HUES64 (cell line): ENCODE data around the gene SCOC. TPM values are rescaled to one million over a fixed set of nuclear protein-coding genes. Genes with fewer than 3 reads are reported as not detected.

Experiments
- H3K27ac ChIP-seq: 2 replicates; pipeline ENCODE4 v1.7.0; 2013; ENCODE audit warnings: low read depth, low read length, inconsistent platforms
- H3K27me3 ChIP-seq: 2 replicates; pipeline ENCODE4 v1.6.1; 2013; ENCODE audit warnings: mild to moderate bottlenecking, low read length; ENCODE audit not compliant: insufficient read depth
- H3K36me3 ChIP-seq: 2 replicates; pipeline ENCODE4 v1.6.1; 2013; ENCODE audit warnings: mild to moderate bottlenecking, low read length; ENCODE audit not compliant: insufficient read depth
- H3K4me1 ChIP-seq: 2 replicates; pipeline ENCODE4 v1.6.1; 2013; ENCODE audit warnings: mild to moderate bottlenecking, low read length, moderate library complexity; ENCODE audit not compliant: insufficient read depth
- H3K4me3 ChIP-seq: 2 replicates; pipeline ENCODE4 v1.5.1; 2013; ENCODE audit warnings: mild to moderate bottlenecking, low read length, moderate library complexity
- H3K9ac ChIP-seq: 2 replicates; pipeline ENCODE4 v1.6.1; 2013; ENCODE audit warnings: mild to moderate bottlenecking, low read depth, low read length
- H3K9me3 ChIP-seq: 2 replicates; pipeline ENCODE4 v1.6.1; 2013; ENCODE audit warnings: low read depth, low read length; ENCODE audit not compliant: insufficient read depth
- WGBS: fragments of 150-250, 120-280 bp; methylation state at CpG from one replicate; pipeline ENCODE4 v1.1.7; 2013; ENCODE audit warnings: missing lambda C conversion rate; 5-methylcytosine and 5-hydroxymethylcytosine counted together
- polyA plus RNA-seq, 2 experiments: library from polyadenylated mRNA; stranded (reverse); fragments of 50-300 nt; gene quantifications; one replicate each; pipeline ENCODE4 v1.2.3, GENCODE V29; 2013

Gene SCOC
- 43.8 TPM for polyA plus RNA-seq (2013, experiment 1 of 2)
- 57.0 TPM for polyA plus RNA-seq (2013, experiment 2 of 2)

DNA sequence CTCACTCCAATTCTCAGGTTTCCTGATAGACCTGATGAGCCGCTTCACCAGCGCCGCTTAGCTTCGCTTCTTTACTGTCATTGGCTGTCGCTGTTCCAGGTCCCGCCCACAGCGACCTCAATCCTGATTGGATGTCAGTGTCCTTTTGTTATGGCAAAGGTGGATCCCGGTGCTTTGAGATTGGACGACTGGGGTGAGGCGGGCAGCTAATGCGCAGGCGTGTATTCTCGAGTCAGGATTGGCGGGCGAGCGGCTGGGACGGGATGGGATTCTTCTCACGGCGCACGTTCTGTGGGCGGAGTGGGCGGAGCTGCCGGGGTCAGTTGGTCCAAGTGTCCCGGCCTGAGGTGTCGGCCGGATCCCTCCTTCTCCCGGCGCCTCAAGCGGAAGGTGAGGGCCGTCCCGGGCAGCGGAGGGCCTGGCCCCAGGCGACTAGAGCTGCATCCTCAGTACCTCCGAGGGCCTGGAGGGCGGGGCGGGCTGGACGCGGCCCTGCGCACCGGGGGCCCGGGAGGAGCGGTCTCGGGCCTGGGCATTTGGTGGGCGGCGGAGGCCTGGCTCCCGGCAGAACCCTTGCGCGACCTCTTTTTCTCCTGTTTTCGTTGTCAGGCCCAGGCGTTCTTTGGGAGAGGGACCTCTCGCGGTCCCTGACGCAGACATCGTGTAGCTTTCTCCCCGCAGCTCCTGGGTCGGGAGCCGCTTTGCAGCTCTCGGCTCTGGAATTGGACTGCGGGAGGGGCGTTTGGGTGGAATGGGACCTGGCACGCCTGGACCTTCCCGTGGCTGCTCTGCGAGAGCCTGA is at the start of gene SCOC:
Gene SCOC, plus strand, starts transcription at position 319 of the 802 bp plus-strand sequence. CDS start 5,525 bp downstream, outside the sequence.
- H3K36me3 ChIP-seq: no peaks in the 10 kb centered on the region
- WGBS: under 1% methylated on average over 63 of the region's 63 CpGs
- peak within 1 kb of the TSS; percentile 85 for H3K9ac ChIP-seq
- peak within 1 kb of the TSS; percentile 92 for H3K27ac ChIP-seq
- H3K9me3 ChIP-seq: no peaks in the 10 kb centered on the region
- peak within 1 kb of the TSS; percentile 75 for H3K4me3 ChIP-seq
- H3K4me1 ChIP-seq: peaks cover 14% of the 10 kb centered on the region; the same call in 1 of the 2 replicates
- no peaks in the 10 kb centered on the region for H3K27me3 ChIP-seq

- WGBS: 56% methylated on average over 1 of the region's 2 CpGs
Measured at GRCh38 chr4:140326395-140326993, 47.0 kb upstream of the SCOC start.

GRCh38 chr4:140330311-140330900 is 43.0 kb upstream of the SCOC start:
- Histone ChIP-seq H3K27ac (no peak overlapping the region), H3K9me3 (no peaks in the 10 kb centered on the region), H3K36me3 (no peaks in the 10 kb centered on the region), H3K9ac (no peak overlapping the region), H3K4me1 (no peaks in the 10 kb centered on the region), H3K27me3 (no peaks in the 10 kb centered on the region), H3K4me3 (no peak overlapping the region)
- 89% methylated on average over 1 of the region's 1 CpG for WGBS

More at GRCh38 chr4:140326395-140326993, 47.0 kb upstream of the SCOC start:
- Histone ChIP-seq H3K4me3 (no peak overlapping the region), H3K36me3 (no peaks in the 10 kb centered on the region), H3K9me3 (peaks cover 5% of the 10 kb centered on the region; the same call in 1 of the 2 replicates), H3K9ac (no peak overlapping the region), H3K27ac (no peak overlapping the region), H3K27me3 (no peaks in the 10 kb centered on the region), H3K4me1 (no peaks in the 10 kb centered on the region)

DNA sequence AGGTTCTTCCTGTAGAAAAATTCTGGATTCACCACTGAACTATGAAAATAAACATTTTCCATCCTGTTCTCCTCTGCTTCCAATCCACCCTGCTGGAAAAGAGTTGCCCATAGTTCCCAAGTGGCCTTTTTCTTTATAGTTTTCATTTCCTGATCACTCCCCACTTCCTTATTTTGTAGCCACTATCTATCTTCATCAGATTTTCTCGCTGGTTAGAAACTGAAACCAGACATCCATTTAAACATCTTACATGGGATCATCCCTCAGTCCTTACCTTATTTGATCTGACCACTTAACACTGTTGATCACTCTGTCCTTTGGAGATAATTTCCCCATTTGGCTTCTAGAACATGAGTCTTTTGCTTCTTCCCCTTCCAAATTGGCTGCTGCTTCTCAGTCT is 42.2 kb upstream of the SCOC start:
- WGBS: 94% methylated on average over 1 of the region's 1 CpG
- H3K27ac ChIP-seq: no peak overlapping the region
- no peaks in the 10 kb centered on the region for H3K4me1 ChIP-seq
- no peaks in the 10 kb centered on the region for H3K27me3 ChIP-seq
- no peaks in the 10 kb centered on the region for H3K36me3 ChIP-seq
- no peak overlapping the region for H3K4me3 ChIP-seq
- H3K9me3 ChIP-seq: no peaks in the 10 kb centered on the region
- no peak overlapping the region for H3K9ac ChIP-seq

DNA sequence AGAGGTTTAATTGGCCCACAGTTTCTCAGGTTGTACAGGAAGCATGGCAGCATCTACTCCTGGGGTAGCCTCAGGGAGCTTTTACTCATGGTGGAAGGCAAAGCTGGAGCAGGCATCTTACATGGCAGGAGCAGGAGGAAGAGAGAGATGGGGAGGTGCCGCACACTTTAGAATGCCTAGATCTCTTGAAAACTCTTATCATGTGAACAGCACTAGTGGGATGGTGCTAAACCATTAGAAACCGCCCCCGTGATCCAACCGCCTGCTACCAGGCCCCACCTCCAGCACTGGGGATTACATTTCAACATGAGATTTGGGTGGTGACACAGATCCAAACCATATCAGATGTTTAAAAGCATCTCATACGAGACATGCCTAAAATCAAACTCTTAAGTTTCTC is 41.6 kb upstream of the SCOC start:
- no peak overlapping the region for H3K4me3 ChIP-seq
- WGBS: 88% methylated on average over 5 of the region's 5 CpGs
- no peaks in the 10 kb centered on the region for H3K27me3 ChIP-seq
- no peaks in the 10 kb centered on the region for H3K4me1 ChIP-seq
- H3K36me3 ChIP-seq: no peaks in the 10 kb centered on the region
- no peak overlapping the region for H3K27ac ChIP-seq
- H3K9ac ChIP-seq: no peak overlapping the region
- no peaks in the 10 kb centered on the region for H3K9me3 ChIP-seq

DNA sequence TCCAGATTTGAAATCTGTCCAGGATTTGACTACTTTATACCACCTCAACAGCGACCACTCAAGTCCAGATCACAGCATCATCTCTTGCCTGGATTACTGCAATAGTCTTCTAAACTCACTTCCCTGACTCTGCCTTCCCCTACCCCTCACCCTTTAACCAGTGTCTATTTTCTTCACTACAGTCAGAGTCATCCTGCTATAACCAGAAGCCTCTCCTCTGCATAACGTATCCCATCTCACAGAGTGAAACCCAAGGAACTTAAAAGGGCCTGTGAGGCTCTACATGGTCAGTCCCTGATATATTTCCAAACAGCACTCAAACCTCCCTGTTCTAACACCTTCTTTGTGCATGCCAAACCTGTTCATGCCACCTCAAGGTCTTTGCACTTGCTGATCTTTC is 40.7 kb upstream of the SCOC start:
- 88% methylated on average over 2 of the region's 2 CpGs for WGBS
- Histone ChIP-seq H3K9me3 (no peaks in the 10 kb centered on the region), H3K27me3 (no peaks in the 10 kb centered on the region), H3K4me1 (no peaks in the 10 kb centered on the region), H3K9ac (no peak overlapping the region), H3K36me3 (no peaks in the 10 kb centered on the region), H3K4me3 (no peak overlapping the region), H3K27ac (no peak overlapping the region)

GRCh38 chr4:140333523-140333922 is 39.9 kb upstream of the SCOC start:
- Histone ChIP-seq H3K4me3 (no peak overlapping the region), H3K27me3 (no peaks in the 10 kb centered on the region), H3K36me3 (no peaks in the 10 kb centered on the region), H3K9me3 (no peaks in the 10 kb centered on the region), H3K27ac (no peak overlapping the region), H3K9ac (no peak overlapping the region), H3K4me1 (no peaks in the 10 kb centered on the region)

DNA sequence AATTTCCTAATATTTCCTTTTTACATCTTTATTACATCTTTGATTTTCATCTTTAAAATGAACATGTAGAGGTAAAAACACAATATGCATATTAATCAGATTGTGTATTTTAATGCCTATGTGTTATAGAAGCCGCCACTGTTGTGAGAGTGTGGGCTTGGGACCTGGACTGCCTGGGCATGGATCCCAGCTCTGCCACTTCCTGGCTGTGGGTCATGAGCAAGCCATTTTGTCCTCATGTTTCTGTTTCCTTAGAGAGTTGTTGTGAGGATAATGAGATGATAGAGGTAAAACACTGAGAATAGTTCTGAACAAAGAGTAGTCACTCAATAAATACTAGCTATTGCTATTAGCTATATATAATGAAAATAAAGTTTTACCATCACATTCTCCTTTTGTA is 38.4 kb upstream of the SCOC start:
- H3K27ac ChIP-seq: no peak overlapping the region
- no peaks in the 10 kb centered on the region for H3K4me1 ChIP-seq
- no peaks in the 10 kb centered on the region for H3K27me3 ChIP-seq
- H3K36me3 ChIP-seq: no peaks in the 10 kb centered on the region
- H3K4me3 ChIP-seq: no peak overlapping the region
- no peaks in the 10 kb centered on the region for H3K9me3 ChIP-seq
- WGBS: 95% methylated on average over 1 of the region's 1 CpG
- no peak overlapping the region for H3K9ac ChIP-seq

DNA sequence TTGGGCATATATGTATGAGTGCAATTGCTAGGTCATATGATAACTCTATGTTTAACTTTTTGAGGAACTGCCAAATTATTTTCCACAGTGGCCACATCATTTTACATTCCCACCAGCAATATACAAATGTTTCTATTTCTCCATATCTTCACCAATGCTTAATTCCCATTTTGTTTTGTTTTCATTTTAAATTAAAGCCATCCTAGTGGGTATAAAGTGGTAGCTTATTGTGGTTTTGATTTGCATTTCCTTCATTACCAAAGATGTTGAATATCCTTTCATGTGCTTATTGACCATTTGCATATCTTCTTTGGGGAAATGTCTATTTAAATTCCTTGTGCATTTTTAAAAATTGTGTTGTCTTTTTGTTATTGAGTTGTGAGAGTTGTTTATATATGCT is 36.7 kb upstream of the SCOC start:
- H3K4me3 ChIP-seq: no peak overlapping the region
- H3K27ac ChIP-seq: no peak overlapping the region
- H3K9me3 ChIP-seq: no peaks in the 10 kb centered on the region
- H3K27me3 ChIP-seq: no peaks in the 10 kb centered on the region
- no peak overlapping the region for H3K9ac ChIP-seq
- H3K4me1 ChIP-seq: no peaks in the 10 kb centered on the region
- no peaks in the 10 kb centered on the region for H3K36me3 ChIP-seq

- Histone ChIP-seq H3K9me3 (no peaks in the 10 kb centered on the region), H3K27ac (no peak overlapping the region), H3K36me3 (no peaks in the 10 kb centered on the region), H3K4me3 (no peak overlapping the region), H3K4me1 (peaks cover 17% of the 10 kb centered on the region; the same call in 1 of the 2 replicates), H3K9ac (no peak overlapping the region), H3K27me3 (no peaks in the 10 kb centered on the region)
- WGBS: 100% methylated on average over 1 of the region's 1 CpG
Measured at GRCh38 chr4:140342620-140343019, 30.8 kb upstream of the SCOC start.

DNA sequence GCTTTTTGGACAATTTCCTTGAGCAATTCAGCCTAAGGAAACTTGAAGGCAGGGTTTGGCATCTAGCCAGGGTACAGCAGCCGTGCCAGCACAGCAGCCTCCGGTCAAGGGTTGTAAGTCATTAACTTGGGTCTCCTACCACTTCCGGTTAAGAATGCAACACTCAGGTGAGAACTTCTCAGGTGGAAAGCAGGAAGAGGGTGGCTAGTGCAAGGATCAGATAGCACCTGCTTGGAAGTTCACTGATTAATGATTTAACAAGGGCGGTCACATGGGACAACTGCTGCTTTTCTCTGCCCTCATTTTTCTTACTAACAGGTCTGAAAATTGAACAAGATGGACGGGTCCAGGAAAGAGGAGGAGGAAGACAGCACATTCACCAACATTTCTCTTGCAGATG is 30.1 kb upstream of the SCOC start:
- WGBS: 87% methylated on average over 4 of the region's 5 CpGs
- no peaks in the 10 kb centered on the region for H3K9me3 ChIP-seq
- no peak overlapping the region for H3K9ac ChIP-seq
- H3K4me1 ChIP-seq: peaks cover 17% of the 10 kb centered on the region; the same call in 1 of the 2 replicates
- H3K36me3 ChIP-seq: no peaks in the 10 kb centered on the region
- no peak overlapping the region for H3K4me3 ChIP-seq
- H3K27me3 ChIP-seq: no peaks in the 10 kb centered on the region
- no peak overlapping the region for H3K27ac ChIP-seq
